ENCODE data around the gene TBX4.

DNA sequence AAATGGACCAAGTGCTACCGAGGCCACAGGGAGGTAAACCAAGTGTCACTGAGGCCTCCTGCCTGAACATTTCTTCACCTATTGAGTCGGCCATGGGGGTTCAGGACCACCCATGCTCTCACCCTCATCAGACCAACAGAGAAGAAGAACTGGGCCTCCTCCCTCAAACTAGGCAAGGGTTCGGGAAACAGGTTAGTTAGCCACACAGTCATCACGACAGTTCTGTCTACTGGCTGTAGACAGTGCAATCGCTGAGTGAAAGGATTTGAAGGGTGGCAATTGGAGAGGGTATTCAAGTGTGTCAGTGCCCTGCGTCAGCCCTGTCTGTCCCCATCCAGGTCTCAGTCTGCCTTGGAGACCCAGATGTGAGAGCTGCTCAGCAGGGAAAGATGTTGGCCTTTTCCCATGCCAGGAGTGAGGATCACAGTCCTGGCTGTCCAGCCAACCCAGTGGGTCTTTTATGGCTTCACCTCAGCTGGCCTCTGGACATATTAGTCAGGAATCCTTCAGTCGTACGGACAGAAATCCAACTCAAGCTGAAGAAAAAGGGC is 32.7 kb upstream of the TBX4 start:
- TF ChIP-seq, protein P1, sequence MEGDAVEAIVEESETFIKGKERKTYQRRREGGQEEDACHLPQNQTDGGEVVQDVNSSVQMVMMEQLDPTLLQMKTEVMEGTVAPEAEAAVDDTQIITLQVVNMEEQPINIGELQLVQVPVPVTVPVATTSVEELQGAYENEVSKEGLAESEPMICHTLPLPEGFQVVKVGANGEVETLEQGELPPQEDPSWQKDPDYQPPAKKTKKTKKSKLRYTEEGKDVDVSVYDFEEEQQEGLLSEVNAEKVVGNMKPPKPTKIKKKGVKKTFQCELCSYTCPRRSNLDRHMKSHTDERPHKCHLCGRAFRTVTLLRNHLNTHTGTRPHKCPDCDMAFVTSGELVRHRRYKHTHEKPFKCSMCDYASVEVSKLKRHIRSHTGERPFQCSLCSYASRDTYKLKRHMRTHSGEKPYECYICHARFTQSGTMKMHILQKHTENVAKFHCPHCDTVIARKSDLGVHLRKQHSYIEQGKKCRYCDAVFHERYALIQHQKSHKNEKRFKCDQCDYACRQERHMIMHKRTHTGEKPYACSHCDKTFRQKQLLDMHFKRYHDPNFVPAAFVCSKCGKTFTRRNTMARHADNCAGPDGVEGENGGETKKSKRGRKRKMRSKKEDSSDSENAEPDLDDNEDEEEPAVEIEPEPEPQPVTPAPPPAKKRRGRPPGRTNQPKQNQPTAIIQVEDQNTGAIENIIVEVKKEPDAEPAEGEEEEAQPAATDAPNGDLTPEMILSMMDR (IDR thresholded peaks at IDR 0.05), result no peak
- no peak for TF ChIP-seq EP300 (IDR thresholded peaks at IDR 0.05)
